GM20000 (cell line): Measurements from ENCODE around the gene SLC35B2.

ENCODE experiments used
- DNase-seq: peaks from one replicate; pipeline ENCODE4 v3.0.0; 2012; ENCODE audit warnings: low spot score
- CTCF ChIP-seq: IDR thresholded peaks from 2 replicates; pipeline ENCODE4 v1.5.1; 2012; ENCODE audit warnings: mild to moderate bottlenecking, control low read depth; ENCODE audit errors: extremely low read depth, missing control alignments

Gene SLC35B2

GRCh38 chr6:44276667-44277640 is 19.6 kb upstream of the SLC35B2 start:
- no peak for DNase-seq
- TF ChIP-seq CTCF: no peak

- no peak for TF ChIP-seq CTCF
Observed at GRCh38 chr6:44275749-44276648, 18.7 kb upstream of the SLC35B2 start.

GRCh38 chr6:44275271-44275748 is 18.0 kb upstream of the SLC35B2 start:
- no peak for DNase-seq

More at GRCh38 chr6:44275749-44276648, 18.7 kb upstream of the SLC35B2 start:
- DNase-seq: no peak

GRCh38 chr6:44273617-44274016 is 16.3 kb upstream of the SLC35B2 start:
- TF ChIP-seq CTCF: no peak
- no peak for DNase-seq

More at GRCh38 chr6:44275271-44275748, 18.0 kb upstream of the SLC35B2 start:
- TF ChIP-seq CTCF: no peak

- no peak for DNase-seq
- TF ChIP-seq CTCF: no peak
Observed at GRCh38 chr6:44272999-44273566, 15.8 kb upstream of the SLC35B2 start.

- TF ChIP-seq CTCF: no peak
Observed at GRCh38 chr6:44272529-44272928, 15.2 kb upstream of the SLC35B2 start.

More at GRCh38 chr6:44272529-44272928, 15.2 kb upstream of the SLC35B2 start:
- DNase-seq: no peak
